Stomach (tissue), 9 donors: Measurements from ENCODE around the gene MUSTN1. TPM values are rescaled to one million over a fixed set of nuclear protein-coding genes. Genes with fewer than 3 reads are reported as not detected.

Source experiments
- DNase-seq, 2 donors: peaks; one replicate each; pipeline versions ENCODE4 v3.0.0 to v3.0.0-alpha.2; 2013 to 2019
- H3K27ac ChIP-seq, 5 donors: fragments of 200-600 bp in 4 of 5; sonication (generic) in 4 of 5; one replicate each; pipeline ENCODE4 v1.5.1; 2013 to 2019; ENCODE audit warnings: mild to moderate bottlenecking in 1 of 5, moderate library complexity in 1 of 5
- H3K27me3 ChIP-seq, 3 donors: fragments of 200-600 bp; sonication (generic); one replicate each; pipeline ENCODE4 v1.5.1; 2017 to 2019; ENCODE audit warnings: mixed run types in 1 of 3
- H3K36me3 ChIP-seq, 4 donors: fragments of 200-600 bp; sonication (generic); 1 replicate in 3 of 4; 2 replicates in 1 of 4; pipeline ENCODE4 v1.5.1; 2016 to 2019
- H3K4me1 ChIP-seq, 4 donors: fragments of 200-600 bp; sonication (generic); one replicate each; pipeline ENCODE4 v1.5.1; 2016 to 2019
- H3K4me3 ChIP-seq, 4 donors: fragments of 200-600 bp; sonication (generic) in 3 of 4; one replicate each; pipeline ENCODE4 v1.5.1; 2016 to 2019; ENCODE audit warnings: mild to moderate bottlenecking in 1 of 4
- H3K9me3 ChIP-seq, 4 donors: fragments of 200-600 bp; sonication (generic); one replicate each; pipeline ENCODE4 v1.5.1; 2016 to 2019
- CTCF ChIP-seq, 7 experiments: fragments of 450-650 bp in 4 of 7; fragments of 200-600 bp in 3 of 7; sonication (generic) in 3 of 7; IDR thresholded peaks; one replicate each; pipeline ENCODE4 v1.5.1; 2016 to 2019; ENCODE audit warnings: antibody characterized with exemption in 7 of 7, control low read depth in 2 of 7, mild to moderate bottlenecking in 1 of 7
- EP300 ChIP-seq: sonication (generic); formaldehyde crosslinking; IDR thresholded peaks from one replicate; pipeline ENCODE4 v1.6.1; 2017; ENCODE audit warnings: antibody characterized with exemption
- POLR2A ChIP-seq, 4 donors: fragments of 450-650 bp; IDR thresholded peaks; one replicate each; pipeline ENCODE4 v1.6.1; 2016; ENCODE audit warnings: antibody characterized with exemption in 4 of 4, control low read depth in 2 of 4, mild to moderate bottlenecking in 1 of 4, moderate library complexity in 1 of 4
- POLR2AphosphoS5 ChIP-seq, 3 donors: sonication (generic); formaldehyde crosslinking; IDR thresholded peaks; one replicate each; pipeline ENCODE4 v1.6.1; 2016; ENCODE audit warnings: antibody characterized with exemption in 3 of 3
- WGBS, 5 donors: extraction: QIAGEN DNeasy Blood & Tissue Kit in 3 of 5; methylation state at CpG; one replicate each; pipeline versions ENCODE4 v1.1.5 to v1.1.7; 2013 to 2018; 5-methylcytosine and 5-hydroxymethylcytosine counted together
- intact Hi-C: fragments of 100-400 bp; cut with DNase I; formaldehyde crosslinking; loops from one replicate; pipeline ENCODE4 v1.15.1; 2023; ENCODE audit warnings: low total_unique reads
- polyA plus RNA-seq, 3 donors: library from polyadenylated mRNA; stranded (reverse); fragments of 200-250 nt; gene quantifications; one replicate each; pipeline ENCODE4 v1.2.3, GENCODE V29; 2013
- total RNA-seq, 5 donors: library from RNA; depleted of rRNA; stranded (reverse); fragments of >200 nt; gene quantifications; one replicate each; pipeline versions ENCODE4 v1.1.0 to v1.2.3, GENCODE V29; 2014 to 2016
- donor health status: healthy with polysubstance abuse.
- donor health status: Bipolar disorder and iron deficiency.
- donor health status: healthy.

MUSTN1 gene
- total and polyA plus RNA-seq, 8 donors, result 1.8 to 45.5 (median 15.4) TPM; not detected in 2

- Histone ChIP-seq H3K4me1 (peaks cover 0 to 5% (median 0%) of the 10 kb centered on the region in 4 donors), H3K4me3 (no peak overlapping the region), H3K9me3 (no peaks in the 10 kb centered on the region), H3K27ac (no peak overlapping the region), H3K27me3 (no peaks in the 10 kb centered on the region), H3K36me3 (peaks cover 36 to 84% (median 73%) of the 10 kb centered on the region in 4 donors)
- intact Hi-C loops, result loop anchor here (10.0 kb wide), 1 partner anchor 222 kb away; no protein-coding TSS in a partner anchor
- WGBS, 5 donors, result 75 to 84% (median 81%) methylated on average over 2 of the region's 2 CpGs
- TF ChIP-seq EP300 (no peak), POLR2A (IDR thresholded peaks at IDR 0.05) (no peak), POLR2AphosphoS5 (IDR thresholded peaks at IDR 0.05) (no peak), CTCF (IDR thresholded peaks at IDR 0.05) (no peak)
- DNase-seq, result no peak
Observed at GRCh38 chr3:52852419-52852818, 17.6 kb upstream of the MUSTN1 start.

- peaks cover 36 to 93% (median 80%) of the 10 kb centered on the region in 4 donors for H3K36me3 ChIP-seq
- no peak overlapping the region for H3K4me3 ChIP-seq
- no peaks in the 10 kb centered on the region for H3K9me3 ChIP-seq
- DNase-seq, result peak in 1 of 2 donors; percentile 76
- 52 to 77% (median 68%) methylated on average over 3 of the region's 3 CpGs for WGBS, 5 donors
- peak in 5 of 7 experiments; percentile 32 to 70 (median 58) for TF ChIP-seq CTCF (IDR thresholded peaks at IDR 0.05)
- TF ChIP-seq EP300, result no peak
- TF ChIP-seq POLR2AphosphoS5 (IDR thresholded peaks at IDR 0.05), result no peak
- no peak for TF ChIP-seq POLR2A (IDR thresholded peaks at IDR 0.05)
- no peak overlapping the region for H3K27ac ChIP-seq
- intact Hi-C loops, result loop anchor here (10.0 kb wide), 1 partner anchor 223 kb away; no protein-coding TSS in a partner anchor
- H3K4me1 ChIP-seq, result peaks cover 0 to 7% (median 3%) of the 10 kb centered on the region in 4 donors
- H3K27me3 ChIP-seq, result no peaks in the 10 kb centered on the region
Observed at GRCh38 chr3:52851348-52851747, 16.5 kb upstream of the MUSTN1 start.

GRCh38 chr3:52849656-52850055, 14.8 kb upstream of the MUSTN1 start:
- peaks cover 14 to 23% (median 20%) of the 10 kb centered on the region in 4 donors for H3K4me1 ChIP-seq
- no peak overlapping the region for H3K4me3 ChIP-seq
- WGBS, 5 donors, result 95 to 99% (median 97%) methylated on average over 11 to 15 of the region's 15 CpGs
- peaks cover 33 to 82% (median 75%) of the 10 kb centered on the region in 4 donors for H3K36me3 ChIP-seq
- peak overlapping the region in 1 of 5 donors; percentile 41 for H3K27ac ChIP-seq
- H3K27me3 ChIP-seq, result no peaks in the 10 kb centered on the region
- DNase-seq, result no peak
- H3K9me3 ChIP-seq, result no peaks in the 10 kb centered on the region
- intact Hi-C loops, result loop anchor here (10.0 kb wide), 1 partner anchor 225 kb away; no protein-coding TSS in a partner anchor
- TF ChIP-seq CTCF (IDR thresholded peaks at IDR 0.05) (no peak), EP300 (no peak), POLR2A (IDR thresholded peaks at IDR 0.05) (no peak), POLR2AphosphoS5 (IDR thresholded peaks at IDR 0.05) (no peak)

GRCh38 chr3:52848617-52849016, 13.8 kb upstream of the MUSTN1 start:
- peaks cover 25 to 34% (median 29%) of the 10 kb centered on the region in 4 donors for H3K4me1 ChIP-seq
- WGBS, 5 donors, result 67 to 77% (median 74%) methylated on average over 5 to 7 of the region's 7 CpGs
- H3K27ac ChIP-seq, result peak overlapping the region in 2 of 5 donors; percentile 37 to 41
- no peaks in the 10 kb centered on the region for H3K27me3 ChIP-seq
- no peaks in the 10 kb centered on the region for H3K9me3 ChIP-seq
- no peak for DNase-seq
- TF ChIP-seq POLR2AphosphoS5 (IDR thresholded peaks at IDR 0.05) (peak in 1 of 3 donors; percentile 16), EP300 (no peak), POLR2A (IDR thresholded peaks at IDR 0.05) (no peak), CTCF (IDR thresholded peaks at IDR 0.05) (no peak)
- H3K4me3 ChIP-seq, result no peak overlapping the region
- peaks cover 32 to 71% (median 68%) of the 10 kb centered on the region in 4 donors for H3K36me3 ChIP-seq
- intact Hi-C loops, result no loop called here
